Stimulated activated CD4-positive, alpha-beta T cell treated with anti-CD3 and anti-CD28 coated beads, Interleukin-1b, Interleukin-23, amount 100 ng/mL, for 4 hours (primary cell): ENCODE results near the gene SLC44A2.
"Not testable (repeated sequence)": the region's sequence is repeated elsewhere in the genome, so short reads cannot be mapped to it uniquely, and the experiment has no call there.

Experiments
- DNase-seq, 2 donors: peaks; one replicate each; pipeline ENCODE4 v3.0.0-alpha.2; 2020; ENCODE audit warnings: low read depth in 2 of 2

Gene SLC44A2

GRCh38 chr19:10651851-10652250 is 26.5 kb downstream of the SLC44A2 start:
- DNase-seq, result no peak

GRCh38 chr19:10653482-10653731 is 28.1 kb downstream of the SLC44A2 start:
- DNase-seq, result no peak

DNA sequence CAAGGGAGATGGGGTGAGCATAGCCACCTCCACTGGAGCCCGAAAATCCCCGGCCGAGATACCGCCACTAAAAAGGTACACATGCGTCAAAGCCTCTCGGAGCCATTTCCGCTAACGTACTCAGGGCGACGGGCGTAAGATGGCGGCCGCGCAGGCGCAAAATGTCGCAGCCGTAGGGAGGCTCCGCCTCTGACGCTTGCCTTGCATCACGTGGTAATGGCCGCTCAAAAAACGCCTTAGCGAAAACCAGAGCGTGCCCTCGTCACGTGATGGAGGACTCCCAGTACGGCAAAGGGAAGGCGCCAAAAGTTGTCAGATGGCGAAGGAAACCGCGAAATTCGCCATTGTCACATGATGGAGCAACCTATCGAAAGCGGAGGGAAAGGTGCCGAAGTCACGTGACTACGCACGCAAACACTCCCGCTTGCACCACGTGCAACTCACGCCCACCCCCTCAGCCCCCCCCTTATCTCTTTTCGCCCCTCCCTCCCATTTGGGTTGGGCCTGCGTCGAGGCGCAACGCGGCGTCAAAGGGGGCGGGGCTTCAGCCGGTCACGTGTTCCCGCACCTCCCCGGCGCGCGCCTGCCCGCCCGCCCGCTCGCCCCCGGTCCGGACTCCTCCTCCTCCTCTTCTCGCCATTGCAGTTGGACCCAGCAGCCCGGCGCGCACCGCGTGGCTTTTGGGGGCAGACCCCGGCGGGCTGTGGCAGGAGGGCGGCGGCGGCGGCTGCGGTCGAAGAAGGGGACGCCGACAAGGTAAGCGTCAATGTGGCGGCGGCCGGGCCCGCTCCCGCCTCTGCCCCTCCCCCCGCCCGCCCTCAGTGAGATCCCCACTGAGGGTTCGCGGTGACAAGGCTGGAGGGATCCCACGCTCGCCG is 28.6 kb downstream of the SLC44A2 start, which contains the start of gene ILF3:
ILF3 (plus strand) TSS at position 615 of the 878 bp plus-strand sequence. CDS start 16,260 bp downstream, outside the sequence.
- peak; percentile 97 to 99 for DNase-seq

DNA sequence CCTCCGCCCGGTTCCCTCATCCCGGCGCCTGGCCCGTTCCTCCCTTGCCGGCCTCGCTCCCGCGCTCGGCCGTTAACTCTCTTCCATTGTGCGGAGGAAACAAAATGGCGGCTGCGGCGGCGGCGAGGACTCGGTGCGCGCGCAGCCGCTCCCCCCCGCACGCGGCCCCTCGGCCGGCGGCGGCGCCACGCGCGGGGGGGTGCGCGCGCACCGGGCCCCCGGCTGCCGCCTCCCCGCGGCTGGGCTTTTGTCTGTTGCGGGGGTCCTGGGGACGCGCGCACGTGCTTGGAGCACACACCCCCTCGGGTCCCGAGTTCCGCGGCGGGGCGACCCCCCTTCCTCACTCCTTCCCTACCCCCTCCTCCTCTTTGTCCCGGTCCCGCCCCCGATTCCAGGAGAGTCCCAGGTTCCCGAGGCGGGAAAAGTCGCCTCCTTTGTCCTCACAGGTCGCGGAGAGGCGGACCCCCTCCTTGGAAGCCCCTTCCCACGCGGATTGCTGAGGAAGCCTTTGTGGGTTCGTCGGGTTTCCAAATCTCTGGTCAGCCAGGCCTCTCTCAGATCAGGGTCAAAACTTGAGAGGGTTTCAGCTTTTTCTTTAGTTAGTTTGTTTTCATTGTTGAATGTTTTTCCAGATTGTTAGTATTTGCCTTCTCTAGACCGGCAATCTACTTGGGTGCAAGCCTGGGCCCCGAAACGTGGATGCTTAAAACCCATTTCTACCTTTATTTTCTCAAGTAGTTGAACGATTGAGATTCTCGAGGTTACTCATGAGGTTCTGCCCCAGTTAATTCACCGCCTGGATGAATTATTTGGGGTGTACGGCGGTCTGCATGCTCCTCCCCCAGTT is 29.5 kb downstream of the SLC44A2 start:
- DNase-seq, result peak; percentile 43 to 65

- DNase-seq, result no peak
These were observed 30.3 kb downstream of the SLC44A2 start for GRCh38 chr19:10655457-10656312.

- no peak for DNase-seq
These were observed 35.0 kb downstream of the SLC44A2 start for GRCh38 chr19:10660346-10660745.

- no peak for DNase-seq
These were observed 36.6 kb downstream of the SLC44A2 start for GRCh38 chr19:10661946-10662345.

DNA sequence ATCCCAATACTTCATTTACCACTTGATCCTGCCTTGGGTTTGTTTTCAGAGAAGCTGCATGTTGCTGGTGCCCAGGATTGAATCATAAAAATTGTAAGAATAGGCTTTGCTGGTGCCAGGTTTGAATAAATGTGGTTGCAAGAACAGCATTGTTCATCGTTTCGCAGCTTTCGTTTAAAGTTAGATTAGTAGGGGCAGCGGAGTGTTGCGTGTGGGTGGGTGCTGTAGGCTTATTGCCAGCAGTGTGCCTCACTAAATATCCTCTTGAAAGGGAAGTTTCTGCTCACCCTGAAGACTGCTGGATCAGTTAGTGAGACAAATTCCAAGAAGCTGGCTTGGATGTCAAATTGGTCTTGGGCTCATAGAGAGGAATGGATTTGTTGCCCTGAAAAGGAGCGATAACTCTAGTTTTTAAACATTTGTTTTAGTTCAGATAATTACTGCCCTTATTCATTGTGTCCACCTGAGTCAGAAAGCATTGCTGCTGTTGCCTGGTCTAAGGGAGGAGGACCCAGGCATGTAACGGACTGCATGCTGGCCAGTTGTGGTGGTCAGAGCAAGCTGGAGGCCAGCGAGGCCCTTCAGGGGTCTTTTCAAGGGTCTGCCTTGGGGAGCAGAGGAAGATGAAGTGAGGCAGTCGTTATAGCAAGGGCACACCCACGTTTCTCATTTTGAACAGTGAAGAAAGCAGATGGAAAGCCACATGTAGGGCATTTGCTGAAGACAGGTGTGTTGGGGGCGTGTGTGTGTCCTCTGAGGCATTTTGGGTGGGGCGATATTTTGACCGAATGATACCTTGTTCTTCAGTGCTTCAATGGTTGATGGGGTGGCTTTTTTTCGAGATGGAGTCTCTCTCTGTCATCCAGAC is 37.3 kb downstream of the SLC44A2 start:
- no peak for DNase-seq

- not testable (repeated sequence) for DNase-seq
These were observed 37.9 kb downstream of the SLC44A2 start for GRCh38 chr19:10663252-10663563.

DNA sequence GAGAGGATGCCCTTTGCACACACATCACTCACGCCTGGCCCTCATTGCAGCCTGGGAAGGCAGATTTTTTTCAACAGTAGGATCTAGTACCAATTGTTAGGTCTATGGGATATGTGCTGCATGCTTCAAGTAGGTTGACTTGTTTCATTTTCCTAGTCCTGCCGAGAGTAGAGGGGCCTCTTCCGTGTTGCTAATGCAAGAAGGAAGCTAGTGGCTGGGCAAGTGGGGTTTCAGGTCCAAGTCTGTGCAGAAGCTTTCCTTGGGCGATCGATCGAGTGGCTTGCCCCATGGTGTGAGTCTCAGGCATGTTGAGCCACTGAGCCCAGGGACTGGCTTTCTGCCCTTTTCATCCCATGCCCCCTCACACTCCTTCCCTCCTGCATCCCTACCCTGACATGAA is 42.5 kb downstream of the SLC44A2 start:
- no peak for DNase-seq

DNA sequence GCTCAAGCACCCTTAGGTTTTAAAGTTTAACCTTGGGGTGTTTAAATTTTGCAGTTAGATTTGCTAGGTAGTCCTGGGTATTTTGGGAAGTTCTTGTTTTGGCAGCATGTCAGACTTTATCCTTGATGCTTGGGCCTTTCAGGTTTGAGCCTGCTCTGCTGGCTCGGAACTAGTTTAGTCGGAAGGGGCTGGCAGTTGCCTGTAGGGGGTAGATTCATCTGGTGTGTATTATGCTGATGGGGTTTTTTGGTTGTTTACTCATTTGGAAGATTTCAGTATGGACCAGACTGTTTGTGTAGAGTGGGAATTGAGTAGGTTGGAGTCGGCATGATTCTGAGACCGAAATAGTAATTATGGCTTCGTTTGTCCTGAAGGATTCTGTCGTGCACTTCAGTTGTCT is 43.9 kb downstream of the SLC44A2 start:
- no peak for DNase-seq

GRCh38 chr19:10670182-10670581 is 44.8 kb downstream of the SLC44A2 start:
- DNase-seq, result no peak

DNA sequence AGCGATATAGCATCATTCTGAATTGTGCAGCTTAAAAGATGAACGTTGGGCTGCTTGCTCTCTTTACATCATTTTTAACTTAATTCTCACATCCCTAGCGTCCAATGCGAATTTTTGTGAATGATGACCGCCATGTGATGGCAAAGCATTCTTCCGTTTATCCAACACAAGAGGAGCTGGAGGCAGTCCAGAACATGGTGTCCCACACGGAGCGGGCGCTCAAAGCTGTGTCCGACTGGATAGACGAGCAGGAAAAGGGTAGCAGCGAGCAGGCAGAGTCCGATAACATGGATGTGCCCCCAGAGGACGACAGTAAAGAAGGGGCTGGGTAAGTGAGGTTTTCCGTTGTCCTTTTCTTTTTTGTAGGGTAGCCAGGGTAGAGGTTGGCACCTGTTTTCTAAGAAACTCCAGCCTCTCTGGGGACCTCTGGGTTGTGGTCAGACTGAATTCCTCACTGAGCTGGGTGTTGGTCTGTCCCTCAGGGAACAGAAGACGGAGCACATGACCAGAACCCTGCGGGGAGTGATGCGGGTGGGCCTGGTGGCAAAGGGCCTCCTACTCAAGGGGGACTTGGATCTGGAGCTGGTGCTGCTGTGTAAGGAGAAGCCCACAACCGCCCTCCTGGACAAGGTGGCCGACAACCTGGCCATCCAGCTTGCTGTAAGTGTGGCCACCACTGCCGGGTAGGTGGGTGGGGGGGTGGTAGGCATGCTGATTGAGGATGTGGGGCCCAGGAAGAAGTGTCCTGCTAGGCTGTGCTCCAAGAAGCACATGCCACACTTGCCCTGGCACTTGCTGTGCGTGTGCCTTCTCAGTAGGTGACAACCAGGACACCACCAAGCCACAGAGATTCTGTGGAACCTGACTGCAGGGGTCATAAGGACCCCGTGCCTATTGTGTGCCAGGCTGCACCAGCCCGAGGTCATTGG is 45.8 kb downstream of the SLC44A2 start:
- no peak for DNase-seq

DNA sequence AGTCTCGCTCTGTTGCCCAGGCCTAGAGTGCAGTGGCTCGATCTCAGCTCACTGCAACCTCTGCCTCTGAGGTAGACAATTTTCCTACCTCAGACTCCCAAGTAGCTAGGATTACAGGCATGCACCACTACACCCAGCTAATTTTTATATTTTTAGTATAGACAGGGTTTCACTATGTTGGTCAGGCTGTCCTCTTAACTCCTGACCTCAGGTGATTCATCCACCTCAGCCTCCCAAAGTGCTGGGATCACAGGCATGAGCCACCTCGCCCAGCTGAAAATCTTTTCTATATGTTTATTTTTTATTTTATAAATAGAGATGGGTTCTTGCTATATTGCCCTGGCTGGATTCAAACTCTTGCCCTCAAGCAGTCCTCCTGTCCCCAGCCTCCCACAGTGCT is 46.6 kb downstream of the SLC44A2 start:
- not testable (repeated sequence) for DNase-seq

DNA sequence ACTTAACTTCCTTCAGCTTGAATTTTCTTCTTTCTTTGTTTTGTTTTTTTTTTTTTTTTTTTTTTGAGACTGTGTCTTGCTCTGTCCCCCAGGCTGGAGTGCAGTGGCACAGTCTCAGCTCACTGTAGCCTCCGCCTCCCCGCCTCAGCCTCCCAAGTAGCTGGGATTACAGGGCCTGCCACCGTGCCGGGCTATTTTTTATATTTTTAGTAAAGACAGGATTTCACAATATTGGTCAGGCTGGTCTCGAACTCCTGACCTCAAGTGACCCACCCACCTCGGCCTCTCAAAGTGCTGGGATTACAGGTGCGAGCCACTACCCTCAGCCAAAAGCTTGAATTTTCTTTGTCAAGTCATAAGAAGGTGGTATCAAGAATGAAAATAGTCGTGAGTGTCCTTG is 49.9 kb downstream of the SLC44A2 start:
- not testable (repeated sequence) for DNase-seq

DNA sequence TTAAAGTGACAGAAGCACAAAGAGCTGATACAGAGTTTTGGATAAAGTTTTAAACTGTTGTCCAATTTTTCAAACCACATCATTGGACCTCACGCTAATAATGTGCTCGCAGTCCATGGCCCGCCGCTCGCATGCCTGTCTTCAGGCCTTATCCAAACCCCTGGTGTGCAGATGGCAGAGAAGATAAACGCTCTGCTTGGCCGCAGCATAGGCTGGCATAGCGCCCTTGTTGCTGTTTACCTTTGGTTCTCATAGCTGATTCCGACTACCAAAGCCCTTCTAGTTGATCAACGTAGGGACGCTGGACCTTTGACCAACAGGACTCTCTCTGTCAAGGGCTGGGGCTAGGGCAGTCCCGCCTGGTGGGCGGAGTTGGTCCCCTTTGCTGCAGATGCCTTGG is 52.4 kb downstream of the SLC44A2 start:
- no peak for DNase-seq

DNA sequence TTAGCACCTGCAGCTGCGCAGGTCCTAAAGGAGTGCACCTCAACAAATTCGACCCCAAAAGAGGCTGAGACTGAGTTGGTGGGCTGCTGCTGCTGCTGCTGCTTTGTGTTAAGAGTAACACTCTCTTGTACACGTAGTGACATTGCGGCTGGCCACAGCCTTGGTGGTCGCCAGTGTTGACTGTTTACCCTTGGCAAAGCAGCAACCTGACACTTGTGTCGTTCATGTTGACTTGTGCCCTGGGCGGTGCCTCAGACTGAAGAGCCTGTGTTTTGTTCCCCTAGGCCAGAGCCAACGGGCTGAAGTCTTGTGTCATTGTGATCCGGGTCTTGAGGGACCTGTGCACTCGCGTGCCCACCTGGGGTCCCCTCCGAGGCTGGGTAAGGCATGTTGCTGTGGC is 53.5 kb downstream of the SLC44A2 start:
- DNase-seq, result no peak

- no peak for DNase-seq
These were observed 54.4 kb downstream of the SLC44A2 start for GRCh38 chr19:10679743-10680142.

DNA sequence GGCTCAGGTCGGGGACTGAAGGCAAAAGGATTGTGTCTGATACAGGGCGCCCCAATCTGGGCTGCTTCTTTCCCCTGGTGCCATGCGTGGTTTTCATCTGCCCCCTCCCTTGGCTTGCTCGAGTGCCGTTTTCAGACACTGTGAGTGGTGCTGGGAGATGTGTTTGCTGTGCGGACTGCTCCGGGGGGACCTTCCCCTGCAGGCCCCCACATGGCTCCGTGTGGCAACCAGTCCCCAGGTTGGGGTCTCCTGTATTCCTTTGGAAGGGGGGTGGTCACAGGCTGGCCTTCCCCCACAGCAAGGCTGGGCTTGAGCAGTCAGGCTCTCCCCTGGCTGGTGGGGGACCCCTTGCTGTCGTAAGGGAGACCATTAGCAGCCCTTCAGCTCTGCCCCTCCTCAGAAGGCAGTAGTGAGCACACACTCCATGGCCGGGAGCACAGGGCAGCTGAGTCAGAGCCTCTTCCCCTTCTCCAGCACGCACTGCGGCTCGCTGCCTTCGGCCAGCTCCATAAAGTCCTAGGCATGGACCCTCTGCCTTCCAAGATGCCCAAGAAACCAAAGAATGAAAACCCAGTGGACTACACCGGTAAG is 55.3 kb downstream of the SLC44A2 start:
- DNase-seq, result no peak

DNA sequence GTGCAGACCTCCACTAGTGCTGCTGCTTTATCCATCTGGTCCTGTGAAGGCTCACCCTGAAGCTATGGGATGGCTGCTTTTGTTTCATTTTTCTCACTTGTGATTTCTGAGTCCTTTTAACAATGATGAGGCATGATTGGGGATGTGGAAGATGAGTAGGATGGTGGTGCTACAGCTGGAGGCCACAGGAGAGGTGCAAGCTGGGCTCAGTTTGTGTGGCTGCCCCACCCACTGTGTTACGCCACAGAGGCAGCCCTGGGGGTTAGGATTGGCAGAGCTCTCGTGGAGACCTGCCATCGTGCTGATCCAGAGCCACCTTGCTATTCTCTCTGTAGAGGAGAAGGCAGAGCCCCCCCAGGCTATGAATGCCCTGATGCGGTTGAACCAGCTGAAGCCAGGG is 56.3 kb downstream of the SLC44A2 start:
- DNase-seq, result no peak
